COR-L47 (cell line): Measurements from ENCODE around the gene GNG12.
A peak's percentile ranks its signal among the peaks of the same experiment; 100 is the strongest.
"Not testable (repeated sequence)": the region's sequence is repeated elsewhere in the genome, so short reads cannot be mapped to it uniquely, and the experiment has no call there.

ENCODE experiments used
- DNase-seq: peaks from one replicate; lab custom pipeline; 2025; lab: John Stamatoyannopoulos, UW

Gene GNG12

DNA sequence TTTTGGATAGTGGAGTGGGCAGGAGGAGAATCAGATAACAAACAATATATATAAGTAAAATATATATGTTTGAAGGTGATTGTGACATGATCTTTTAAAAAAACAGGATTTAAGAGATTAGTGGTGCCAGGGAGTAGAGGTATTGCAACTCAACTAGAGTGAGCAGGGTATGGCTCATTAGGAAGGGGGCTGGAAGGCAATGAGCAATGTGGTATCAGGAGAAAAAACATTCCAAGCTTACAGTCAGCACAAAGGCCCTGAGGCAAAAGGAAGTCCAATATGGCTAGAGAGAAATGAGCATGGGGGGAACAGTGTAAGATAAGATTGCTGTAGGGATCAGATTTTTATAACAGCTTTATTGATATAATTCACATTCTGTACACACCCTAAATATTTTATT is 153.6 kb downstream of the GNG12 start:
- no peak for DNase-seq

DNA sequence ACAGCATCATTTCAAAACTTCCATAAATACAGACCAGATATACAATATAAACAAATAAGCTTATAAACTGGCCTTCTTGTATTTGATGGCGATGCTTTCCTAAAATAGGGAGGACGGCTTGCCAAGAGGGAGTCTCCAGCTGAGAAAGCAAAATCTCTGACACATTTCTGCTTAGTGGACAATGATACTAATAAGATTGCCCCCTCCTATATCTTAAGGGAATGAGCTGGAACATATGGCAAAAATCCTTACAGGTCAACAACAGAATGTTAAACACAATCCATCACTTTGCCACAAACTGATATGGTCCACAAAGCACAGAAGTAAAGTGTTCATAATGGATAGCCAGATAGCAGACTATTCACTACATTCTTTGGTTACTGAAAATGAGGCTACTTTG is 155.3 kb downstream of the GNG12 start:
- DNase-seq: no peak

DNA sequence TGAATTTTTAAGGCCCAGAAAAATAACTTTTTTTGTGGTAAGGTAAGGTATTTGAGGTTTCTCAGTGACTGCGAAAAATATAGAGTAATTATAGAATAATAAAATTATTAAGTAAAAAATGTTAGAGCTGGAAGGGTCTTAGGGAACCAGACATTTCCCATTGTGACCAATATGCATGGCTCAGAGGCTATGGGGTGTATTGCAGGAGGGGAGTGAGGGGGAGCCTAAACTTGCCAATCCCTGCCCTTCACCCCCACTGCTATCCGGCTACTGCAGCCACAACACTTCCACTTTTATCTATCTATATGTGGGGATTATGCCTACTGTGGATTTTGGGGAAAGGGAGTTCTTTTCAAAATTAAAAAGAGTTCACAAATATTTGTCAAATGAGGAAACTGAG is 155.9 kb downstream of the GNG12 start:
- no peak for DNase-seq

DNA sequence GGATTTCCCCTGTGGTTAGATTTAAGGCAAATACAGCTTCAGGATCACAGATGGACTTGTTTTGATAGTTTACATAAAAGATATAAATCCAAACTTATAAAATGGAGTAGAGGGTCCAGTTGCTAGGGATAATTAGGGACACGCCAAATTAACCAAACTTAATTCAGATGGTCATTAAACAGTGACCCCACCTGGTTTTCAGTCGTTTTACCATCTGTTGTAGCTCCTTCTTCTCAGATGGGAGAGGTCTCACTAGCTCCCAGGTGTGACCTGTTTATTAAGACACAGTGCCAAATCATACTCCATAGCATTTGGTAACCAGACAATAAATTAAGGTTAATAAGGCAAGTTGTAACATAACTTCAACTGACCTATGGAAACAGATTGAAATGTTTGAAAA is 156.3 kb downstream of the GNG12 start:
- DNase-seq: no peak

DNA sequence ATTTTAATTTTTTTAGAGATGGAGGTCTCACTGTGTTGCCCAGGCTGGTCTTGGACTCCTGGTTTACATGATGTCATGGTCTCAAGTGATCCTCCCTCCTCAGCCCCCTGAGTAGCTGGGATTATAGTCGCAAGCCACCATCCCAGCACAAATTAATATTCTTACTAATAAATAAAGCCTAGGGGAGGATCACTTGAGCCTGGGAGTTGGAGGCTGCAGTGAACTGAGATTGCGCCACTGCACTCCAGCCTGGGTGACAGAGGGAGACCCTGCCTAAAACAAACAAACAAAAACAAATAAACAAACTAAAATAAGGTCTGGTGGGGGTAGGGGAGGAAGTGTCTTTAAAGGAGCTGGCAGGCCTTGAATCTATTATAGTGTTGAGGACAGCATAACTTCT is 157.0 kb downstream of the GNG12 start:
- no peak for DNase-seq

DNA sequence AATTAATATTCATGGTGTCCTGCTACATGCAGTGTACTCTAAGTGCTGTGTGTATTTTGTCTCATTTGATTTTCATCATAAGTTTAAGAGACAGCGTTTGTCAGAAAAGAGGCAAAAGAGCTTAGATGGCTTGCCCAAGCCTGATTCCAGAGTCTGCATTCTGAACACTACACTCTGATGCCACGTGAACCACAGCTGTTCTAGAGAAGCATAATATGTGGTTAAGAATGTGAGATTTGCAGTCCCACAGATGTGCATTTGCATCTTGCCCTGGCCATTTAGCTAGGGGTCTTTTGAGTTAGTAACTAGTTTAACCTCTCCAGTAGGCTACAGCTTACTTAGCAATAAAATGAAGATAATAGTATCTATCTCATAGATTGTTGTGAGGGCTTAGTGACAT is 157.5 kb downstream of the GNG12 start:
- no peak for DNase-seq

DNA sequence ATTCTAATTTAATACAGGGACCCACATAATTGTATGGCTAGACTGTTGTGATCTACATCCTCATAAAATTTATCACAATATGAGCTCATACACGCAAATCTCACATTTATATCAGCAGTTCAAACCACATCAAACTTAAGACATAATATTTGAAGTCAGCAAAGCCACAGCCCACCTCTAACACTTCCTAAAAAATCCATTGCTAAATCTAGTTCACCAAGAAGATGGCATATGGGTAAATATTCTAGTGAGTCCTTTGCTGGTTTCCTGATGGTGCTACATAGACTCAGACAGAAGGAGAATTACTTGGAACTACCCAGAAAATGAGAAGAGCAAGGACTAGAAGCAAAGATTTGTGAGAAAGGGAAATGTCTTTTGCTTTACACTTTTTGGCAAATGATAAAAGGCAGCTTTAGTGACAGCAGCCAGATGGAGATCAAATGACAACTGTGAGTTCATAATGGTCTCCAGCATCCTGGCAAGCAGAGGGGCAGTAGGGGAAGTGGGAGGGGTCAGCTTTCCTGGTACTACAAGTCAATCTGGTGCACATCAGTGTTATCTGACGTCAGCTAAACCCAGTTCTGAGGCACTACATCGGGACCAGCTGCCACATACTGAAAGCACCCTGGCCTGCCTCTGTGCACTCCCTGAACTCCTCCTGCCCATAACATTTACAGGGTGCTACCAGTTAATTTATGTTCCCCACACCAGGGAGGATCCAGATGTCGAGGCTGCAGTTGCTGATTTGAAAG is 158.8 kb downstream of the GNG12 start:
- DNase-seq: peak; percentile 3

DNA sequence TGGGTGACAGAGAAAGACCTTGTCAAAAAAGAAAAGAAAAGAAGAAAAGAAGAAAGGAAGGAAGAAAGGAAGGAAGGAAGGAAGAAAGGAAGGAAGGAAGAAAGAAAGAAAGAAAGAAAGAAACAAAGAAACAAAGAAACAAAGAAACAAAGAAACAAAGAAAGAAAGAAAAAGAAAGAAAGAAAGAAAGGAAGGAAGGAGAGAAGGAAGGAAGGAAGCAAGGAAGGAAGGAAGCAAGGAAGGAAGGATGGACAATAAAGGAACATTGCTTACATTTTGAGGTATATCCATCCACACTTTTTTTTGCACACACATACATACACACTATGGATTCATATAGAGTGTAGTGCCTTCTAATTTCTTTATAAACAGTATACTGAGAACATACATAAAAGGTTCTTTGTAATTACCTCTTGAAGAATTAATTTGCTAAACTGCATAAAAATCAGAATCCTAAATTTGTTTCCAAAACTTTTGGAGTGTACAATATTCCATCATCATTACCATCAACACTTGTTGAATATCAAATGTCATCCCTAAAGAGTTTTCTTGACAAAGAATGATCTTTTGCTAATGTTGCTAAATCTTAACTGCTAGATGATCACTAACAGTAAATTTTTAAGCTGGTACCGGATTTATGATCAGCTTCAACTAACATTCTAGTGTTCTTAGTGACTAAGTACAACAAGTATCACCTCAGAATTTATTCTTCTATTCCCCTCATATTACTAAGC is 159.6 kb downstream of the GNG12 start:
- no peak for DNase-seq

DNA sequence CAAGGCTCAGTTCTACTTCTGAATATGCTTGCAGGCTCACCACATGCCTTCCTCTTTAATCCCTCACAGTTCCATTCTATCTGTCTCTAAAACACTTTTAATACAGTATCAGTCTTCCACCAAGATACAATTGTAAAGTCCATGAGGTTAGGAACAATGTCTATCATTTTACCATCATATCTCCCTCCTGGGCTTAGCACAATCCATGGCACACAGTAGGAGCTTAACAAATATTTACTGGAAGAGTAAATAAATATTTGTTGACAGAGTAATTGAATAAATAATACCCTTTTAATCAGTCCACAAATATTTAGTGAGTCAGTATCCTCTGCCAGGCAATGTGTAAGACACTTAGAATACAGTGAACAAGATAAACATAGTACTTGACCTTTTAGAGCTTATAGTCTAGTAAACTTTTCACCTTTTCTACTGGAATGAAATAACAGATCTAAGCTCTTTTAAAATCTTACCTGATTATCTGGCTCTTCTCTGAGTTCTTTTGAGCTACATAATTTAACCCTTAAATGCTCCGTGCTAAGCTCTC is 160.9 kb downstream of the GNG12 start:
- DNase-seq: no peak

DNA sequence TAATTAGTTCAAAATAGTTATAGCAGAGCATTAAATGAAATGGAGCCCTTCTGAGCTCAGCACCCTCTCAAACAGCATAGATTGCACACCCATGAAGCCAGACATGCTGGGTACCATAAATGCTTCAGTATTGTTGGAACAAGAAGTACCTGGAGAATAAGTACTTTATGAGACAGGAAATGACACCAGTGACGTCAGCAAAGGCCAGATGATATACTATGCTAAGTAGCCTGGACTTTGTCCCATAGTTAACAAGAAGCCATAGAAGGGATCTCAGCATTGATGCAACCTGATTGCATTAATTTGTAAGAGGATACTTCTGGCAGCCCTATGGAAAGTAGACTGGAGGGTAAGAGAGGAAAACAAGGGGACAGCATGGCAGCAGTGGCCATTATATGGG is 164.6 kb downstream of the GNG12 start:
- no peak for DNase-seq

DNA sequence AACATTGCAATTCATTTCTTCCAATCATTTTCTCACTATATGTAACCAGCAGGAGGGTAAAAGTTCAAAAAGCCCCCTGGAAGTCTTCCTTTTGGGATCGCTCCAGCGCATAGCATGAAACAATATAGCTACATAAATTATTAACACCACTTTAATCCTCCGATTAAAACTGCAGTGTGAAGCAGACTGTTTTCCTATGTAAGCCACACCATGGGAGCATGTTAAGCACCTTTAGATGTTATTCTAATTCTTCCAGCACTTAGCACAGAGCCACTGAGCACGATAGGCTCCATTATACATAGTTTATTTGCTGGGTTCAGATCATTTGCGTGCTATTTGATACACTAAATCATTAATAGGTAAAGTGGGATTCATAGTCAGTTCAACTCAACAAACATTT is 166.6 kb downstream of the GNG12 start:
- no peak for DNase-seq

DNA sequence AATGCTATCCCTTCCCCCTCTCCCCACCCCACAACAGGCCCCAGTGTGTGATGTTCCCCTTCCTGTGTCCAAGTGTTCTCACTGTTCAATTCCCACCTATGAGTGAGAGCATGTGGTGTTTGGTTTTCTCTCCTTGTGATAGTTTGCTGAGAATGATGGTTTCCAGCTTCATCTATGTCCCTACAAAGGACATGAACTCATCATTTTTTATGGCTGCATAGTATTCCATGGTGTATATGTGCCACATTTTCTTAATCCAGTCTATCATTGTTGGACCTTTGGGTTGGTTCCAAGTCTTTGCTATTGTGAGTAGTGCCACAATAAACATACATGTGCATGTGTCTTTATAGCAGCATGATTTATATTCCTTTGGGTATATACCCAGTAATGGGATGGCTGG is 168.0 kb downstream of the GNG12 start:
- not testable (repeated sequence) for DNase-seq

DNA sequence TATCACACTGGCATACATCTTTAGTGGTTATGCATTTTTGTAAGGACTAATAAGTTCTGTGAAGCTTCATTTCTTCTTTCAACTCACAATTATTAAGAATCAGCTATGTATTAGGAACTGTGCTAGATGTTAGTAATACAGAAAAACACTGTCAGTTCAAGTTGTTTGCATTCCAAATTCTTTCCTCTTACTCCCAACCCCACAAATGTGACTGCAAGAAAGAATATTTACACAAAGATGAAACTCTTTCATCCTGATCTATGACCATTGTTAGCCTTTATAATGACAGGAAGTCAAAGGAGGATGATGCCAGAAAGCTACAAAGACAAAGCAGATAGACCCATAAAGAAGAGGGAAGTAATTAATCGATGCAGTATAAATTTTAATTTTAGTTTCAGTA is 169.2 kb downstream of the GNG12 start:
- DNase-seq: peak; percentile 40

DNA sequence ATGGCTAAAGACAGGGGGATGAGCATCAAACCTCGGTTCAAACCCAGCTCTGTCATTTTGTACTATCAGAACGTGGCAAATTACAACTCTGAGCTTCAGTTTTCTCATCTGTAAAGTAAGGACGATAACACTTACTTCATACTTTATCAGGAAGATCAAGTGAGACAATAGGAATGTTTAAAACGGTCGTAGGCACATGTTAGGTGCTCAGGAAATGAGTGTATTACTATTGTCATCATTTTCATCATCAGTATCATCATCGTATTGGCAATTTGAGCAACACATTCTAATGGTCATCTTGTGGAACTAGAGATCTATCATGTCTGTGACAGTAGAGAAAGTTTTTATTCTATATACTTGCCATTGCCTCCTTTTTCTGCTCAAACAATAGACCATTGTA is 170.4 kb downstream of the GNG12 start:
- no peak for DNase-seq

DNA sequence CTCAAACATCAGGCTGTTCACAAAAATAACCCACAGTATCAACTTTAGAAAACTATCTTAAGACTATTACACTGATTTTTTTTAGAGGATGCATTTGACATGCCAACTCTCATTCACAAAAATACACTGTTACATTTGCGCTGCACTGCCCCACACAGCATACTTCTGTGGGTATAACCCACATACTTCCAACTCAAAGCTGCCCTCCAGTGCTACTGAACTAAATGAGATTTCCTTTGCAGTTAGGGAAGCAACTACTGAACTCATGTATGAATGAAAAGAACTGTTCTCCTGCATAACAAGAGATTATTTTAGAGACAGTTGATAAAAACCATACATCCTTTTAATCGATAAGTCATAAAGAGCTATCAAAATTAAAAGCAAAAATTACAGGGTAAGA is 174.0 kb downstream of the GNG12 start:
- DNase-seq: no peak

DNA sequence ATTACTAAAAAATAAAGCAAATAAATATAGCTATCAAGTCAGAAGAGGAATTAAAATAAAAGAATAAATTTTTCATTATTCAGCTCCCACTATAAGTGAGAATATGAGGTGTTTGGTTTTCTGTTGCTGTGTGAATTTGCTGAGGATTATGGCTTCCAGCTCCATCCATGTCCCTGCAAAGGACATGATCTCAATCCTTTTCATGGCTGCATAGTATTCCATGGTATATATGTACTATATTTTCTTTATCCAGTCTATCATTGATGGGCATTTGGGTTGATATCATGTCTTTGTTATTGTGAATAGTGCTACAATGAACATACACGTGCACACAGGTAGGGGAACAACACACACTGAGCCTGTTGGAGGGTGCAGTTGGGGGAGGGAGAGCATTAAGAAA is 176.1 kb downstream of the GNG12 start:
- not testable (repeated sequence) for DNase-seq

DNA sequence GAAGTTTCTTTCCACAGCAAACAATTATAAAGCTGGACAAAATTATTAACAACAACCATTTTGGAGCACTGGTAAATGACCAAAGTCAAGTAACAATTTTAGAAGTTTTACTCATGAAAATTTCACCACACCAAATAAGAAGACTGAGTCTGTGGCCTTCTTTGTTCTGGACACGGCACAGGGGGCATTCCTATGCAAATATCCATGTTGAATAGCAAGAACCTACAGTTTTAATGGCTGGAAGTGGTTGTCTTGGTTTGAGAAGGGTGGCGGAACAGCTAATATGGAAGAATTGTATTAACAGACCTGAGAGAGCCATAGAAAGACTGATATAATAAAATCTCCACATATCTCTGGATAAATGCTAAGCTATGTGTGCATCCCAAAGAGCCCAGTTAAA is 177.7 kb downstream of the GNG12 start:
- DNase-seq: no peak

DNA sequence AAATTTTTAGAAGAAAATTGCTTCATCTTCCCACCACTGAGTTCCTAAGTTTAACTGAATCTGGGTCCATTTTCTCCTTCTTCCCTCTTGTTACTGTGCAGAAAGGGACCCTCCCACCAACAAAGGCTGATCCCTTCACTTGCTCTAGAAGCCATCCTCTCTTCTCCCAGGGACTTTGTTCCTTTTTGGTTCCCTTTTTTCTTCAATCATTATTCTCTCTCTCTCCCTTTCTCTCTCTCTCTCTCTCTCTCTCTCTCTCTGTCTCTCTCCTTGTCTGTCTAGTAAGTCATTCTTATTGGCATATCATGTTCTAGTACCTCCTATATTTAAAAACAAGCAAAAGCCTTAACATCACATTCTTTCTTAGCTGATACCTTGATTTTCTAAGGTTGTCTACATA is 180.0 kb downstream of the GNG12 start:
- no peak for DNase-seq

DNA sequence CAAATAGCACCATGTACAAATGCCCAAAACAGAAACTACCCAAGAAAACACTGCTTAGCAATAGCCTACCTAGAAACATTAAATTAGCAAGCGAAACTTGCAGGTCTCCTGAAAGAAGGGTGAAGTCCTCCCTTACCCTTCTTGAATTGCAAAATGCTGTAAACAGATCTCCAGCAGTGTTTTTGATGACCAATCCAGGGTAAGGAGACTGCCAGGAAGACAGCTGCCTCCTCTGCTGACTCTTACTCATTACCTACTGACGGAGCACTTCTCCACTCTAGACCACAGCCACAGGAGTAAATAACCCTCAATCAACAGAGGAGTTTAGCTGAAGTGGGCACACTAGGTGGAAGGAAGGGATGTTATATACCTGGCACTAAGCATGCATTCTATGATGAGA is 180.5 kb downstream of the GNG12 start:
- no peak for DNase-seq
